ENCODE results near the gene OBP2A. TPM values are rescaled to one million over a fixed set of nuclear protein-coding genes. Genes with fewer than 3 reads are reported as not detected.

The OBP2A gene
- total RNA-seq, 1 donor from 2014 or later, result not detected

GRCh38 chr9:135566552-135566951, 20.6 kb downstream of the OBP2A start:
- Mint-ChIP-seq H3K4me3 (no peak overlapping the region), H3K36me3 (ENCODE audit: low read depth) (peaks cover 4% of the 10 kb centered on the region), H3K27ac (ENCODE audit: unreplicated experiment) (no peak overlapping the region), H3K9me3 (peaks cover 11% of the 10 kb centered on the region), H3K4me1 (no peaks in the 10 kb centered on the region), H3K27me3 (ENCODE audit: low read depth) (peaks cover 32% of the 10 kb centered on the region)
- no peak for TF ChIP-seq CTCF (conservative IDR thresholded peaks at IDR 0.05)
- no peak for DNase-seq (ENCODE audit: low read depth, low spot score)

DNA sequence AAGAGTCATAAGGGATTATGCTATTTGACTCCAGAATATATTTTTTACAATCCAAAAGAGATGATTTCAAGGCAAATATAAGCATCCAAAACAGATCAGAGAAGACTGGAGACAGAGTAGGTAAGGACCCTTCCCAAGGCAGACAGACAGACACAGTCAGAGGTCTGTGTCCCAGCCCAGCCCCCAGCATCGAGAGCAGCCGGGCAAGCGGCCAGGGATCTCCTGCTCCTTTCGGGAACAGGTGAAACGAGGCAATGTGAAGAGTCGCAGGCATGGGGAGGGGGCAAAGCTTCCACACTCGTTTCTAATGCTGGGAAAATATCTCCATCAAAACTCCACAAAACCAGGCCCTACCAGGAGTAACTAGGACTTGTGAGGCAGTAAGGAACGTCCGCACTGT, 21.4 kb downstream of the OBP2A start:
- H3K27me3 Mint-ChIP-seq (ENCODE audit: low read depth), result peaks cover 32% of the 10 kb centered on the region
- DNase-seq (ENCODE audit: low read depth, low spot score), result no peak
- TF ChIP-seq CTCF (conservative IDR thresholded peaks at IDR 0.05), result no peak

GRCh38 chr9:135568026-135568425, 22.1 kb downstream of the OBP2A start:
- H3K9me3 Mint-ChIP-seq, result peaks cover 11% of the 10 kb centered on the region
- H3K36me3 Mint-ChIP-seq (ENCODE audit: low read depth), result peaks cover 4% of the 10 kb centered on the region
- no peak overlapping the region for H3K27ac Mint-ChIP-seq (ENCODE audit: unreplicated experiment)
- H3K4me3 Mint-ChIP-seq, result no peak overlapping the region
- no peak for DNase-seq (ENCODE audit: low read depth, low spot score)
- TF ChIP-seq CTCF (conservative IDR thresholded peaks at IDR 0.05), result no peak
- H3K27me3 Mint-ChIP-seq (ENCODE audit: low read depth), result peaks cover 32% of the 10 kb centered on the region
- H3K4me1 Mint-ChIP-seq, result no peaks in the 10 kb centered on the region

More for the DNA sequence above, 21.4 kb downstream of the OBP2A start:
- no peaks in the 10 kb centered on the region for H3K4me1 Mint-ChIP-seq
- no peak overlapping the region for H3K4me3 Mint-ChIP-seq
- peaks cover 4% of the 10 kb centered on the region for H3K36me3 Mint-ChIP-seq (ENCODE audit: low read depth)
- peaks cover 11% of the 10 kb centered on the region for H3K9me3 Mint-ChIP-seq
- no peak overlapping the region for H3K27ac Mint-ChIP-seq (ENCODE audit: unreplicated experiment)

DNA sequence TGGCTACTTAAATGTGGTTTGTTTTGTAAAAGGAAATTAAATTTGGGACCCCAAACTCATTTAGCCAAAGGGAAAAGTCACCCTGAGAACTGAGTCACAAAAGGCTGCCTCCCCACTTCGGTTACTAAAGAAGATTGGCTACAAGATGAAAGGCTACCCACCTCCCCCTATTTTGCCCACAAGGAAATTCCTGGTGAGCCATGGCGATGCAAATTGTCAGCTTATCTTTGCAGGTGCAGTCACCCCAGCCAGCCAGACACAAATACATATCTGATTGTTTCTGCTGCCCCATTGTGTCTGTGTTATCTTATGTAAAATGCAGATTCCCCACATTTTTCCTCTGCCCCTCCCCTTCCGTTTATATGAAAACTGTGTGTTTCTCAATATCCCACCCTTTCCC, 24.5 kb downstream of the OBP2A start:
- Mint-ChIP-seq H3K4me1 (no peaks in the 10 kb centered on the region), H3K27me3 (ENCODE audit: low read depth) (peaks cover 32% of the 10 kb centered on the region), H3K27ac (ENCODE audit: unreplicated experiment) (no peak overlapping the region), H3K36me3 (ENCODE audit: low read depth) (peaks cover 4% of the 10 kb centered on the region), H3K4me3 (no peak overlapping the region), H3K9me3 (peaks cover 11% of the 10 kb centered on the region)
- TF ChIP-seq CTCF (conservative IDR thresholded peaks at IDR 0.05), result no peak
- no peak for DNase-seq (ENCODE audit: low read depth, low spot score)

DNA sequence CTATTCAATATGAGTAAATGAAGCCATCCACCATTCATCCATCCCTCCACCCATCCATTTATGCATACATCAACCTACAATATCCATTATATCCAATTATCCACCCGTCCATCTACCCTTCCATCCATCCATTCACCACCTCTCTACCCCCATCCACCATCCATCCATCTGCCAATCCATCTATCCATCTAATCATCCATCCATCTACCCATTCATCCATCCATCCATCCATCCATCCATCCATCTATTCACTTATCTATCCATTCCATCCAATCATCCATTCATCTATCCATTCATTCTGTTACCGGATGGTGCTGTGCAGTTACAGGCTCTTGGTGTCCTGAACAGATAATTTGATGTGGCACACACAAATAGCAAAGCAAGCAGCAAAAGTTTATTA, 26.3 kb downstream of the OBP2A start:
- Mint-ChIP-seq H3K4me3 (no peak overlapping the region), H3K27ac (ENCODE audit: unreplicated experiment) (no peak overlapping the region), H3K4me1 (no peaks in the 10 kb centered on the region), H3K9me3 (peaks cover 11% of the 10 kb centered on the region), H3K27me3 (ENCODE audit: low read depth) (peaks cover 23% of the 10 kb centered on the region), H3K36me3 (ENCODE audit: low read depth) (peaks cover 4% of the 10 kb centered on the region)
- no peak for TF ChIP-seq CTCF (conservative IDR thresholded peaks at IDR 0.05)
- DNase-seq (ENCODE audit: low read depth, low spot score), result no peak

DNA sequence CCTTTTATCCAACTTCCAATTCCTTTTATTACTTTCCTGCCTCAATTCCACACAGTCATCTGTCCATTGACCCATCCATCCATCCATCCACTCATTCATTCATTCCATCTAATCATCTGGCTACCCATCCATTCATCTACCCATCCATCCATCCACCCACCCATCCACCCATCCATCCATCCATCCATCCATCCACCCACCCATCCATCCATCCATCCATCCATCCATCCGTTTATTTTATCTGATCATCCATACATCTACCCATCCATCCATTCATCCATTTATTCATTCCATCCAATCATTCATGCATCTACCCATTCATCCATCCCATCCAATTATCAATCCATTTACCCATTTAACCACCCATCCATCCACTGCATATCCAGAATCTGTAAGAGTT, 27.2 kb downstream of the OBP2A start:
- Mint-ChIP-seq H3K36me3 (ENCODE audit: low read depth) (peaks cover 4% of the 10 kb centered on the region), H3K4me3 (no peak overlapping the region), H3K27me3 (ENCODE audit: low read depth) (peaks cover 22% of the 10 kb centered on the region), H3K9me3 (peaks cover 11% of the 10 kb centered on the region), H3K4me1 (no peaks in the 10 kb centered on the region), H3K27ac (ENCODE audit: unreplicated experiment) (no peak overlapping the region)
- no peak for DNase-seq (ENCODE audit: low read depth, low spot score)
- no peak for TF ChIP-seq CTCF (conservative IDR thresholded peaks at IDR 0.05)
